Left lobe of liver (tissue), 1 donor: ENCODE results near the gene VWA3B. TPM values are rescaled to one million over a fixed set of nuclear protein-coding genes. Genes with fewer than 3 reads are reported as not detected.

ENCODE experiments used
- total RNA-seq: library from RNA; stranded (reverse); gene quantifications from one replicate; pipeline ENCODE4 v1.2.1, GENCODE V29; 2021
- donor health status: DM: no; HTN: yes; CAD: no.

The VWA3B gene
- total RNA-seq, 1 donor from 2014 or later = 0.18 TPM

Other genes starting within 250 kb of the VWA3B start
- 14.7 TPM for gene TMEM131, start 91.2 kb upstream of the VWA3B start, total RNA-seq